H9 (cell line): ENCODE results near the gene C5orf46. TPM values are rescaled to one million over a fixed set of nuclear protein-coding genes. Genes with fewer than 3 reads are reported as not detected.

ENCODE experiments used
- DNase-seq: peaks from one replicate; pipeline ENCODE4 v3.0.0-alpha.2; 2017
- H2AFZ ChIP-seq: one replicate; pipeline ENCODE4 v1.6.1; 2013; ENCODE audit warnings: mild to moderate bottlenecking, low read length, control low read depth, moderate library complexity
- H2AK5ac ChIP-seq: 2 replicates; pipeline ENCODE4 v1.6.1; 2013; ENCODE audit warnings: low read length, control low read depth, mixed read lengths; ENCODE audit not compliant: insufficient read length
- H2BK120ac ChIP-seq: one replicate; pipeline ENCODE4 v1.6.1; 2013; ENCODE audit warnings: low read depth, mild to moderate bottlenecking, low read length, control low read depth, inconsistent platforms; ENCODE audit not compliant: poor library complexity, severe bottlenecking
- H2BK12ac ChIP-seq: 2 replicates; pipeline ENCODE4 v1.6.1; 2013; ENCODE audit warnings: low read length, control low read depth, mixed read lengths, low read depth; ENCODE audit not compliant: insufficient read length
- H2BK15ac ChIP-seq: 2 replicates; pipeline ENCODE4 v1.6.1; 2013; ENCODE audit warnings: low read depth, low read length, control low read depth
- H2BK20ac ChIP-seq: one replicate; pipeline ENCODE4 v1.6.1; 2013; ENCODE audit warnings: low read depth, mild to moderate bottlenecking, low read length, control low read depth, inconsistent platforms; ENCODE audit not compliant: poor library complexity, severe bottlenecking
- H2BK5ac ChIP-seq: 2 replicates; pipeline ENCODE4 v1.6.1; 2013; ENCODE audit warnings: low read length, control low read depth, mixed read lengths; ENCODE audit not compliant: insufficient read length
- H3K14ac ChIP-seq: 2 replicates; pipeline ENCODE4 v1.6.1; 2013; ENCODE audit warnings: low read length, control low read depth; ENCODE audit not compliant: insufficient read depth
- H3K18ac ChIP-seq: 2 replicates; pipeline ENCODE4 v1.6.1; 2013; ENCODE audit warnings: low read depth, mild to moderate bottlenecking, mixed read lengths, low read length, control low read depth; ENCODE audit not compliant: insufficient read length
- H3K23ac ChIP-seq: 2 replicates; pipeline ENCODE4 v1.6.1; 2013; ENCODE audit warnings: low read length, control low read depth, mixed read lengths, low read depth; ENCODE audit not compliant: insufficient read length
- H3K23me2 ChIP-seq: 2 replicates; pipeline ENCODE4 v1.6.1; 2013; ENCODE audit warnings: low read depth, mild to moderate bottlenecking, mixed read lengths, low read length, control low read depth; ENCODE audit not compliant: insufficient read length, poor library complexity, severe bottlenecking
- H3K27ac ChIP-seq: 2 replicates; pipeline ENCODE4 v1.5.1; 2013; ENCODE audit warnings: low read length, control low read depth, mixed read lengths, low read depth; ENCODE audit not compliant: insufficient read length
- H3K27me3 ChIP-seq: 2 replicates; pipeline ENCODE4 v1.6.1; 2013; ENCODE audit warnings: low read length, control low read depth, inconsistent platforms; ENCODE audit not compliant: insufficient read depth
- H3K4ac ChIP-seq: 2 replicates; pipeline ENCODE4 v1.6.1; 2013; ENCODE audit warnings: low read depth, mild to moderate bottlenecking, control low read depth, inconsistent platforms, low read length, moderate library complexity
- H3K4me1 ChIP-seq: 2 replicates; pipeline ENCODE4 v1.6.1; 2013; ENCODE audit warnings: low read length, control low read depth, inconsistent platforms; ENCODE audit not compliant: insufficient read depth
- H3K4me2 ChIP-seq: 2 replicates; pipeline ENCODE4 v1.6.1; 2013; ENCODE audit warnings: low read length, control low read depth, mixed read lengths; ENCODE audit not compliant: insufficient read length, insufficient read depth
- H3K56ac ChIP-seq: 2 replicates; pipeline ENCODE4 v1.6.1; 2013; ENCODE audit warnings: low read depth, mild to moderate bottlenecking, mixed read lengths, low read length, control low read depth; ENCODE audit not compliant: insufficient read length
- H3K79me1 ChIP-seq: 2 replicates; pipeline ENCODE4 v1.6.1; 2013; ENCODE audit warnings: low read depth, mild to moderate bottlenecking, moderate library complexity, low read length, control low read depth, inconsistent platforms; ENCODE audit not compliant: insufficient read depth, poor library complexity, severe bottlenecking
- H3K79me2 ChIP-seq: 2 replicates; pipeline ENCODE4 v1.6.1; 2013; ENCODE audit warnings: low read length, control low read depth, inconsistent platforms; ENCODE audit not compliant: insufficient read depth
- H3K9ac ChIP-seq: 2 replicates; pipeline ENCODE4 v1.6.1; 2013; ENCODE audit warnings: low read length, control low read depth, mixed read lengths; ENCODE audit not compliant: insufficient read length; ENCODE audit errors: extremely low read depth
- H3K9me3 ChIP-seq: one replicate; pipeline ENCODE4 v1.6.1; 2013; ENCODE audit warnings: low read depth, low read length, inconsistent platforms; ENCODE audit not compliant: control insufficient read depth
- H3T11ph ChIP-seq: one replicate; pipeline ENCODE4 v1.6.1; 2013; ENCODE audit warnings: mild to moderate bottlenecking, low read length, control low read depth, inconsistent platforms
- H4K20me1 ChIP-seq: one replicate; pipeline ENCODE4 v1.6.1; 2013; ENCODE audit not compliant: control insufficient read depth, insufficient read length, insufficient read depth
- H4K5ac ChIP-seq: 2 replicates; pipeline ENCODE4 v1.6.1; 2013; ENCODE audit warnings: low read depth, mild to moderate bottlenecking, mixed read lengths, low read length, control low read depth; ENCODE audit not compliant: insufficient read length
- H4K8ac ChIP-seq: replicated peaks from 2 replicates; pipeline ENCODE4 v1.6.1; 2013; ENCODE audit warnings: low read length, control low read depth, mixed read lengths, low read depth; ENCODE audit not compliant: insufficient read length
- H4K91ac ChIP-seq: 2 replicates; pipeline ENCODE4 v1.6.1; 2013; ENCODE audit warnings: low read depth, mild to moderate bottlenecking, moderate library complexity, mixed read lengths, low read length, control low read depth; ENCODE audit not compliant: insufficient read length
- H3K27ac Mint-ChIP-seq, 3 experiments: 2 replicates in 2 of 3; 3 replicates in 1 of 3; pipeline ENCODE4 v1.8.0; 2020 to 2021; ENCODE audit warnings: mixed read lengths in 3 of 3, mild to moderate bottlenecking in 1 of 3, moderate library complexity in 1 of 3
- H3K27me3 Mint-ChIP-seq: 2 replicates; pipeline ENCODE4 v1.8.0; 2021; ENCODE audit warnings: low read depth, mild to moderate bottlenecking, moderate library complexity, mixed read lengths
- H3K36me3 Mint-ChIP-seq, 3 experiments: 2 replicates in 2 of 3; 3 replicates in 1 of 3; pipeline ENCODE4 v1.8.0; 2020 to 2021; ENCODE audit warnings: low read depth in 3 of 3, mixed read lengths in 3 of 3; ENCODE audit not compliant: insufficient read depth in 1 of 3
- H3K4me1 Mint-ChIP-seq, 2 experiments: 2 replicates each; pipeline ENCODE4 v1.8.0; 2020; ENCODE audit warnings: mixed read lengths in 2 of 2
- H3K4me3 Mint-ChIP-seq, 2 experiments: 2 replicates in 1 of 2; 3 replicates in 1 of 2; pipeline ENCODE4 v1.8.0; 2020 to 2021; ENCODE audit warnings: mild to moderate bottlenecking in 2 of 2, mixed read lengths in 2 of 2, moderate library complexity in 1 of 2
- H3K9me3 Mint-ChIP-seq, 2 experiments: 2 replicates in 1 of 2; 3 replicates in 1 of 2; pipeline ENCODE4 v1.8.0; 2020; ENCODE audit warnings: mild to moderate bottlenecking in 2 of 2, mixed read lengths in 2 of 2, moderate library complexity in 1 of 2
- WGBS: extraction: QIAGEN DNeasy Blood & Tissue Kit; methylation state at CpG from one replicate; pipeline ENCODE4 v1.1.7; 2013; ENCODE audit warnings: missing lambda C conversion rate, low lambda C conversion rate, mixed read lengths; ENCODE audit not compliant: insufficient read length; ENCODE audit errors: extremely low coverage; 5-methylcytosine and 5-hydroxymethylcytosine counted together
- total RNA-seq: library from RNA; stranded (reverse); gene quantifications from 2 replicates; pipeline ENCODE4 v1.2.1, GENCODE V29; 2021
- TF ChIP-seq, protein P1 (sequence below): fragments of 200-600 bp; sonication (generic); conservative IDR thresholded peaks from 3 replicates; pipeline ENCODE4 v1.8.0; 2021; ENCODE audit warnings: antibody characterized with exemption, mild to moderate bottlenecking

Gene C5orf46
- total RNA-seq, 1 experiment from 2014 or later = not detected

DNA sequence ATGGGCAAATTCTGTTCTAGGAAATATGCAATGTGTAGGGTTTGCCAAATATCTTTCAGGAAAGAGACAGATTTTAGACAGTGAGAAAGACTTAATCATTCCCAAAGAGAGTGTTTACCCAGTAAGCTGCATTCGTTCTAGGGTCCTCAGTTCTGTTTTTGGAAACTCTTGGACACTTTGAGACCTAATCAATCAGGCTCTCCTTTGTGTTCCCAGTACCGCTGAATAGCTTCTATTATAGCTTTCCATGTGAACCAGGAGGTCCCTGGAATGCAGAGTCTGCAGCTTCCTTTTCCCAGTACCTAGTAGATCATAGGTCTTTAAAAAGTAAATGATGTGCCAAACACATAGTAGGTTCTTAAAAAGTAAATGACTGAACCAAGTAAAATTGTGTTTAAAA, 63.5 kb downstream of the C5orf46 start:
- no peak overlapping the region for H4K91ac ChIP-seq
- no peak overlapping the region for H4K5ac ChIP-seq
- no peak overlapping the region for H2BK120ac ChIP-seq
- no peak overlapping the region for H3T11ph ChIP-seq
- no peak overlapping the region for H4K8ac ChIP-seq
- no peaks in the 10 kb centered on the region for H3K27me3 ChIP-seq
- no peak overlapping the region for H2AK5ac ChIP-seq
- no CpG with 5 or more reads among the region's 2 CpGs for WGBS
- no peak overlapping the region for H3K9ac ChIP-seq
- no peak overlapping the region for H3K4ac ChIP-seq
- no peaks in the 10 kb centered on the region for H3K4me1 ChIP-seq
- no peaks in the 10 kb centered on the region for H3K23me2 ChIP-seq
- no peak overlapping the region for H3K4me2 ChIP-seq
- H3K27me3 Mint-ChIP-seq = peaks cover 6% of the 10 kb centered on the region; the same call in 1 of the 2 replicates
- DNase-seq = no peak
- no peak overlapping the region for H3K4me3 Mint-ChIP-seq
- no peak overlapping the region for H3K56ac ChIP-seq
- no peaks in the 10 kb centered on the region for H3K79me2 ChIP-seq
- H3K4me1 Mint-ChIP-seq = 0 out of 4 replicates have a peak, but pooled peaks cover 0 to 2% of the 10 kb centered on the region in 2 experiments
- TF ChIP-seq, protein P1, sequence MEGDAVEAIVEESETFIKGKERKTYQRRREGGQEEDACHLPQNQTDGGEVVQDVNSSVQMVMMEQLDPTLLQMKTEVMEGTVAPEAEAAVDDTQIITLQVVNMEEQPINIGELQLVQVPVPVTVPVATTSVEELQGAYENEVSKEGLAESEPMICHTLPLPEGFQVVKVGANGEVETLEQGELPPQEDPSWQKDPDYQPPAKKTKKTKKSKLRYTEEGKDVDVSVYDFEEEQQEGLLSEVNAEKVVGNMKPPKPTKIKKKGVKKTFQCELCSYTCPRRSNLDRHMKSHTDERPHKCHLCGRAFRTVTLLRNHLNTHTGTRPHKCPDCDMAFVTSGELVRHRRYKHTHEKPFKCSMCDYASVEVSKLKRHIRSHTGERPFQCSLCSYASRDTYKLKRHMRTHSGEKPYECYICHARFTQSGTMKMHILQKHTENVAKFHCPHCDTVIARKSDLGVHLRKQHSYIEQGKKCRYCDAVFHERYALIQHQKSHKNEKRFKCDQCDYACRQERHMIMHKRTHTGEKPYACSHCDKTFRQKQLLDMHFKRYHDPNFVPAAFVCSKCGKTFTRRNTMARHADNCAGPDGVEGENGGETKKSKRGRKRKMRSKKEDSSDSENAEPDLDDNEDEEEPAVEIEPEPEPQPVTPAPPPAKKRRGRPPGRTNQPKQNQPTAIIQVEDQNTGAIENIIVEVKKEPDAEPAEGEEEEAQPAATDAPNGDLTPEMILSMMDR = no peak
- H4K20me1 ChIP-seq = no peaks in the 10 kb centered on the region
- H3K23ac ChIP-seq = no peak overlapping the region
- H2BK20ac ChIP-seq = no peak overlapping the region
- H3K9me3 ChIP-seq = no peaks in the 10 kb centered on the region
- H2BK15ac ChIP-seq = no peak overlapping the region
- no peak overlapping the region for H2AFZ ChIP-seq
- H3K27ac ChIP-seq = no peak overlapping the region
- no peak overlapping the region for H3K18ac ChIP-seq
- no peaks in the 10 kb centered on the region for H3K36me3 Mint-ChIP-seq
- H3K14ac ChIP-seq = no peak overlapping the region
- H2BK12ac ChIP-seq = no peak overlapping the region
- no peak overlapping the region for H3K27ac Mint-ChIP-seq
- no peaks in the 10 kb centered on the region for H3K9me3 Mint-ChIP-seq
- no peaks in the 10 kb centered on the region for H3K79me1 ChIP-seq
- no peak overlapping the region for H2BK5ac ChIP-seq

Other genes starting within 250 kb of the C5orf46 start
- gene JAKMIP2, start 123.8 kb downstream of the C5orf46 start, total RNA-seq = 5.4 and 6.4 TPM in 2 replicates
- 2.0 and 3.1 TPM in 2 replicates for gene SPINK1, start 74.9 kb downstream of the C5orf46 start, total RNA-seq
- gene SCGB3A2, start 27.8 kb downstream of the C5orf46 start, total RNA-seq = 62.5 and 66.0 TPM in 2 replicates
- 5.6 and 6.0 TPM in 2 replicates for gene SPINK5, start 157.4 kb upstream of the C5orf46 start, total RNA-seq